Glomerular visceral epithelial cell (primary cell): ENCODE measurements around the gene OR5AR1.
"Not testable (repeated sequence)": the region's sequence is repeated elsewhere in the genome, so short reads cannot be mapped to it uniquely, and the experiment has no call there.

Experiments used
- DNase-seq: peaks from one replicate; pipeline ENCODE4 v3.0.0-alpha.2; 2016; ENCODE audit errors: extremely low spot score

OR5AR1 gene

DNA sequence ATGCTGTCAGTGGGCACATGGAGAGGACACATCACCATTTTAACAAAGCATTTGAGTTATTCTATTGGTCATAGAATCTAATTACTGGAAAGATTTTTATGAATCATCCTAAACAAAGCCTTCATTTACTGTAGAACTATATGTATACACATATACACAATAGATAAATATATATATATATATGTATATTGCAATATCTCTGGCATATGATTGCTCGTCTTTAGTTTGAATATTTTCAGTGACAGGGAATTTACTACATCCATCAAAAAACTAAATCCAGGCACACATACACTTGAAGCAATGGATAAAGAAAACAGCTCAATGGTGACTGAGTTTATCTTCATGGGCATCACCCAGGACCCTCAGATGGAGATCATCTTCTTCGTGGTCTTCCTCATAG lies at the start of gene OR5AR1:
OR5AR1 (plus strand) TSS at position 301 of the 400 bp plus-strand sequence; CDS start at position 301, 0 bp downstream.
- DNase-seq, result no peak

DNA sequence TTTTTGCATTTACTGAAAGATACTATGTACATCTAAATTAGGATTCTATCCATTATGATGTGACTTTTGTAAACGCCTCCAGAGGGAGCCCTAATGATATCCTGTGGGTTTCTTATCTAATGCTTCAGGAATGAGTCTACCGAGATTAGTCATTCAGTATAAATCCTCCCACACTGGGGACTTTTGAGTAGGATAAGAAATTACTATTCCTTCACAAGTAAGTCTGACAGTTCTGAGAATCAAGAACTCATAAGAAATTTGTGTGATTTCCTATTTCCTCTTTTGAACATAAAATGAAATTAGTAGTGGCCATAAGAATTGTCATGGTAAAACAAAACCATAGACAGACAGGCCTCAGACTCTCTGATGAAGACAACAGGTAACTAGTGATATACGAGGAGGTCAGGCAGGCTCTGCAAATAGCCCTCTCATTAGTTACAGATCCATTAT lies 38.8 kb upstream of the OR5AR1 start:
- peak; percentile 44 for DNase-seq

DNA sequence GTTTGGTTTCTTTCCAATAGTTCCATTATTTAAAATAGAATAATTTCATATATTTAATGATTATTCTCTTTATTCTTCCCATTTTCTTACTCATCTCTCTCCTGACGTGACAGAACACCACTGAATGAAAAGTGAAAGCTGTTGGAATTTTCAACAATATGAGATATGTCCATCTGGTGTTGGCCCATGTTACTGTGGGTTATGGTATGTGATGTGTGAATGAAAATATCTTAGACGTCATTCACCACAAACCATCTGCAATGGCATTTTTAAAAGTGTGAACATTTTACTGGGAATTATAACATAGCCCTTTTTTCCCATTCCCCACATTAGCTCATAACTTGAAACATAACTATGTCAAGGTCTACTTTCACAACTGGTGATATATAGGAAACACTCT lies 37.5 kb upstream of the OR5AR1 start:
- DNase-seq, result no peak

DNA sequence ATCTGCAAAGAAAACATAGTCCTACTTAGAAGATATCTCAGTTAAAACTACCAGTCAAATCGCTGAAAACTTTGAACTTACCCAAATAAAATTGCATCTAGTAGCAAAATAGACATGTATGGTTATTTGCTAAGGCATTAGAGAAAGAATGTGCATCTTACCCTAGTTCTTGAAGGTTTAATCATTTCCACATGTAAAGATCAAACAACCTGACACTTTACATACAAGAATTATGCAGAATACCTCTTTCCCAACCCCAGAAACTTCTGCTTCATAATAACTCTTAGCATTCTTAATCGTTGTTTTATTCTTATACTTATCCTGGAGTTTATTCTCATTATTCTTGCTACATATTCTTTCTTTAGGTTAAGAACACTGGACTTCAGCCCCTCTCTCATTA lies 31.2 kb upstream of the OR5AR1 start:
- DNase-seq, result no peak

DNA sequence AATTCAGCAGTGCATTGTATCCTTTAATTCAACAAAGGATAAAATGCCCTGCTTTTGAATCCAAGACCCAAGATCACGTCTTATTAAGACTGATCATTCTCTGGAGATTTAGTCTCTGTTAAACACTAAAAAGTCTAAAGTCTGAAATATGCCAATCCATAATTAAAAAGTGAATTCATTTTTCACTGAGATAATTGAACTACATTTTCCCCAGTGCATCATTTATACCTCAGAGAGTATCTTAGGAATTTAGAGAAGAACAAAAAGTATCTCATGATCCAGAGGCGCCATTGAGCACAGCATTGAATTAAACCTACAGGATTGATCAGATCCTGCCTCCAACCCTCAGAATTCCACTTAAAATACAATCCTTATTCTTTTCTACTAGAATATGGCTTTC lies 26.6 kb upstream of the OR5AR1 start:
- DNase-seq, result no peak

DNA sequence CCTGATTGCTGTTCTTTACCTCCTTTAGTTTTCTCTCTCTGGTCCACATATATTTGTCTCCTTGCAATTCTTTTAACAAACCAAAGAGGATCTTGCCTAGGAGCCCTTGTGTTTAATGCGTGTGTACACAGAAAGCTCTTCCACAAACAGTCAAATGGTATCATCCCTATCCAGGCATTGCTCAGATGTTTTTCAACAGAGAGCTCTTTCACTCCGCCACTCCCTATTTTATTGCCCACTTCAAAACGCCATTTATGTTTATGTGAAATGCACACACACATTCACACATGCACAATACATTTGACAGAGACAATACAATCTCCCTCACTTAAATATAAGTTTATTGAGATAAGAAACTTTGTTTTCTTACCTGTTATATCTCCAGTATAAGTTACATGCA lies 26.0 kb upstream of the OR5AR1 start:
- DNase-seq, result no peak

DNA sequence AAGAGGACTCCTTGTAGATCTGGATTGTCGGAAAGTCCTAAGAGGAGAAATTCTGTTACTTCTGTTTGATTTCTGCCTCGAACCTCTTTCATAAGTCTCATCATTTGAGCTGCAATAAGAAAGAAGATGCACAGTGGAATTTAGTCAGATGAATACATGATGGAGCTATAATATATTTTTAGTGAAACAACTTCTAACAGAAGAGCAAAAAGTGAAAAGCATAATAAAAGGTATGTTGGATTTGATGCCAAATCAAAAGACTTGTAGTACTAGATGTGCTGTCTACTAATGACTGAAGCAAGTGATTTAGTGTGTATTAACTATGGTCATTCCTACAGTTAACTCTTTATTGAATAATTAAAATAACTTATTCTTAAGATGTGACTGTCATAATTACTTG lies 21.1 kb upstream of the OR5AR1 start, which contains the start of gene OR5AP2:
OR5AP2 (minus strand) TSS at position 101 of the 400 bp plus-strand sequence; CDS start at position 101, 0 bp downstream.
- DNase-seq, result no peak

DNA sequence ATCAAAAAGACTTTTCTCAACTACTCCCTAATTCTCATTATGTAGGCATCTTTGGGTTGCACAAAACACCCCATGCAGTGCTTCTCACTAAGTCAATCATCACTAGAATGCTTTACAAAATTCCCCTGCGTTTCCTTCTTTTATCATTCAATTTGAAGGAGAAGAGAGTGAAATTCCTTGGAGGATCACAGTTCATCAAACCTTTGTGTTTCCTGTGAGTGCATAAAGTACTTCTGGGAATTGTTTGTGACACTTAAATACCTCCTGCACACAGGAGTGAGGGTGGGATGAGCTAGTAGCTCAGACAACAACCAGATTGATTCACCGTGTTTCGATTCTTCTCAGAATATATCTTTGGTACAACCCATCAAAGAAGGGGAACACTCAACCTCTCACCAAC lies 3.7 kb upstream of the OR5AR1 start:
- DNase-seq, result no peak

DNA sequence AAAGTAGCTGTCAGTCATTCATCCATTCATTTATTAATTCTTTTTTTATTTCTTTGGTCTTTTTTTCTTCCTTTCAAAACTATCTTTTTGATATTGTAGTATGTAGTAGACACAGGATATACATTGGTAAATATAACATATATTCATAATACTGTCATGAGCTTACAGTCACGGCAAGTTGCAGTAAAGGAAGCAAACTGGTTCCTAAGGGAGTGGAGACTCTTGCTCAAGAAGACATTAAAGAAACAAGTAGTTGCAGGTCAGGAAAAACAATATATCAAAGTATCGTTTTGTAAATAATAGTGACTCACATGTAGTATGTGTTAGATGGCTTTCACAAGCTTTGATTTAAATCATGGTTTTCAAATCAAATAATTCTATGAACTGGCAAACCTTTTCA lies 7.5 kb downstream of the OR5AR1 start:
- DNase-seq, result no peak

DNA sequence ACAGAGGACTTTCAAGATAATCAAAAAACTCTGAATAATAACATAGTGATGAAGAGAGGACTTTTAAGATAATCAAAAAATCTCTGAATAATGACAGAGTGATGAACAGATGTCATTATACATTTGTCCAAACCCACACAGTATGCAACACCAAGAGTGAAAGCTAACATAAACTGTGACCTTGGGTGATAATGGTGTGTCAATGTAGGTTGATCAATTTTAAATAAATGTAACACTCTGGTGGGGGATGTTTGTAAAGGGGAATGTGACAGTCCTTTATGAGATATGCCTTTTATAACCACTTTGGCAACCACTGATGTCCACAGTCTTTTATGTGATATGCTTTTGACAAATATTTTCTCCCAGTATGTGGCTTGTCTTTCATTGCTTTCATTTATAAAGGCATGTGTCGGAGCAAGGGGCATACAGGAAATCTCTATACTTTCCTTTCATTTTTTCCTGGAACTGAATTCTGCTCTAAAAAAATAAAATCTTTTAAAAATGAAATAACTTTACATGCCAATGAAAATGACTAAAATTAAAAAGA lies 25.1 kb downstream of the OR5AR1 start:
- DNase-seq, result no peak

DNA sequence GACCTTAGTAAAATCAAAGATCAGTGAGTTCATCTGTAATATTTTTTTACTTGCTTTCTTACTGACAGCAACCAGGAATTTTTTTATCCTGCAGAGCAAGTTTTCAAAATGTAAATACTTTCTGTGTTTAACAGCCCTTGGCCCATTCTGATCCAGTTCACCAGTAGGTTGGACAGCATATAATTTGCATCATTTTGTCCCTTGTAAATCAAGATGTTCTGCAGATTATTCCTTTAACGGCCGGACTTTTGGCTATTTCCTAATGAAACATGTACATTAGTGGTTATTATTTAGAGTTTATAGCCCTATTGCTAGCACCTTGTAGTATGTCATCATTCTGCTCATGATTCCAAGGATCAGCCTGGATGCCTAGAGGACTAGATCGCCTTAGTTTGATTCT lies 27.7 kb downstream of the OR5AR1 start:
- not testable (repeated sequence) for DNase-seq

DNA sequence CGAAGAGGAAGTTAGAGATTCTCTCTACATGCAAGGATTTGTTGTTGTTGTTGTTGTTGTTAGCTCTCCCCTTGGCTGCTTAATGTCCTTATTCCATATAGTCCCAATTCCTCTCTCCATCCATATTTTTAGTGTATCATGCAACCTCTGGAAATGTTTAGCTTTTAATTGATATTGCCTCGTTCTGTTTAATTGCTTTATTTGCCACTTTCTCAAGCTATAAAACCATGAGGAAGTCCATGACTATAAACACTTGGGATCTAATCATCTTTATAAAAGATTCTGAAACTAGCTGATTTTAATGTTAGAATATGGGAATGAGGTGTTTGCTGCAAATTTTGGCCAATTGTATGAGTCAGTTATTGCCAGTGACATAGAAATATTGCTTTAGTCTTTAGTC lies 29.9 kb downstream of the OR5AR1 start:
- DNase-seq, result no peak

DNA sequence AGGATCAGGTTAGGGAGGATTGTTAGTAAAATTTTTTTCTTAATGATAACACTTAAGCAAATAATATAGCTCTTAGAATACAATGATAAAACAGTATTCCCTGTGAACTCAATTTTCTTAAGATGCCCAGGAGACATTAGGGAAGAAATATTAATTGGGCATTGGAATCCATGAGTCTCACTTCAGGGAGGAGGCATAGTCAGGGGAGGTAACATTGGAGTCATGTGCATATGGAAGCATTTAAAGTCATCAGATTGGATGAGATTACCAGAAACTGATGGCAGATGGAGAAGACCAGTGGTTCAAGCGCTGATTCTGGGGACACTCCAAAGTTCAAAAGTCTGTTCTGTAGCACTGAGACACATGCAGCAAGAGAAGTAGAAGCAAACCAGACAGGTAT lies 35.3 kb downstream of the OR5AR1 start, which contains the start of gene OR9G1:
OR9G1 (plus strand) TSS at position 301 of the 400 bp plus-strand sequence. CDS start 1,293 bp downstream, outside the sequence.
- DNase-seq, result no peak

DNA sequence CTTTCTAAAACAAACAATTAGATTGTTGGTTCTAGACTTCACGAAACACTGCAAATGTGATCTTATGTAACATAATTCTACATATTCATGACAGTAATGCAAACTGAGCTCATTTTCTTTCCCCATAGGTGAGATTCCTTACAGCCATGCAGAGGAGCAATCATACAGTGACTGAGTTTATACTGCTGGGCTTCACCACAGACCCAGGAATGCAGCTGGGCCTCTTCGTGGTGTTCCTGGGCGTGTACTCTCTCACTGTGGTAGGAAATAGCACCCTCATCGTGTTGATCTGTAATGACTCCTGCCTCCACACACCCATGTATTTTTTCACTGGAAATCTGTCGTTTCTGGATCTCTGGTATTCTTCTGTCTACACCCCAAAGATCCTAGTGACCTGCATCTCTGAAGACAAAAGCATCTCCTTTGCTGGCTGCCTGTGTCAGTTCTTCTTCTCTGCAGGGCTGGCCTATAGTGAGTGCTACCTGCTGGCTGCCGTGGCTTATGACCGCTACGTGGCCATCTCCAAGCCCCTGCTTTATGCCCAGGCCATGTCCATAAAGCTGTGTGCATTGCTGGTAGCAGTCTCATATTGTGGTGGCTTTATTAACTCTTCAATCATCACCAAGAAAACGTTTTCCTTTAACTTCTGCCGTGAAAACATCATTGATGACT lies 36.9 kb downstream of the OR5AR1 start:
- DNase-seq, result peak; percentile 28

DNA sequence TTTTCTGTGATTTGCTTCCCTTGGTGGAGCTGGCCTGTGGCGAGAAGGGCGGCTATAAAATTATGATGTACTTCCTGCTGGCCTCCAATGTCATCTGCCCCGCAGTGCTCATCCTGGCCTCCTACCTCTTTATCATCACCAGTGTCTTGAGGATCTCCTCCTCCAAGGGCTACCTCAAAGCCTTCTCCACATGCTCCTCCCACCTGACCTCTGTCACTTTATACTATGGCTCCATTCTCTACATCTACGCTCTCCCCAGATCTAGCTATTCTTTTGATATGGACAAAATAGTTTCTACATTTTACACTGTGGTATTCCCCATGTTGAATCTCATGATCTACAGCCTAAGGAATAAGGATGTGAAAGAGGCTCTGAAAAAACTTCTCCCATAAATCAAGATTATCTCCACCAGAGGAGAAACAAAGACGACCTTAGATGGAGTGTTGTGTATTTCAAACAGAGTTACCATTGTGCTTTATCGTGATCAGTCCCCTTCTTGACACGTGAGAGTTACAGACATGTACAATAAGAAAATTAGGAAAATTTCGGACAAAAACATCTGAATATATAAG lies 37.5 kb downstream of the OR5AR1 start:
- no peak for DNase-seq

DNA sequence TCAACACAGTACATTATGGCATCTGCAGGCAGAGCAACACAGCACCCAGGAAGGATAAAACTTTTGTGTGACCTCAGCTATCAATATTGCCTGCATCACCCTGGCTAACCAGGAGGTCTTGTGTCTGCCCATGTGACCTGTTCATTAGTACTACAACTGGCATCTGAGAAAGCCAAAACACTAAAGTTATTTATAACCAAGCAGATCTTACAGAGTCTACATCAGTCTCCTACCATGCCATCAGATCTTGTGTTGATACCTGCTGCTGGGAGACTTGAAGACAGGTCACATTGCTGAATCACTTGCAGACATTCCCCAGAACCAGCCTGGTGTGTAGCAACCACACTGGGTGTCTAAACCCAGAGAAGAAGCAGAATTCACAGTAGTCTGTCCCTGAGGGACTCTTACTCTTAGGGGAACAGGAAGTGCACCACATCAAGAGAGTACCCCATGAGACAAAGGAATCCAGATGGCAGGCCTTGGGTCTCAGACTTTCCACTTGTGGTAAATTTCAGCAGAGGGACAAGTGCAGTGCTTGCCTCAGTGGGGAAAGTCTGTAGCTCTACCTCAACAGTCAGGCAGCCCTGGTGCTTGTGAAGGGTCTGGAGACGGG lies 42.4 kb downstream of the OR5AR1 start:
- no peak for DNase-seq

DNA sequence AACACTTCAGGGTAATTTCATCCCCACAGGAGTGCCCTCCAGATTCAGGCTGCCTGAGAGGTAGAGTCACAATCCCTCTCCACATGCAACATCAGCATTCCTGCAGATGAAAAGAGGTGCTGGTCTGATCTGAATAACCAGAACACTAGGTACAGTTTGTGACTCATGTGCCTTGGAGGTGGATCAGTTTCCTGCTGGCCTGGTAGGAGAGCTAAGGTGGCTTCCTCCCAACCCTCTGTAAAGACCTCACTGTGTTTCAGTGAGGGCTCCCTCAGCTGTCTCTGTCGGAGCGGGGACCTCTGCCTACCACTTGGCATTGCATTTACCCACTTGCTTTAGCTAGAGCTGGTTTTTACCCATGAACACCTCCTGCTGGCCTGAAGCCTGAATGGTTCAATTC lies 43.0 kb downstream of the OR5AR1 start:
- DNase-seq, result no peak

DNA sequence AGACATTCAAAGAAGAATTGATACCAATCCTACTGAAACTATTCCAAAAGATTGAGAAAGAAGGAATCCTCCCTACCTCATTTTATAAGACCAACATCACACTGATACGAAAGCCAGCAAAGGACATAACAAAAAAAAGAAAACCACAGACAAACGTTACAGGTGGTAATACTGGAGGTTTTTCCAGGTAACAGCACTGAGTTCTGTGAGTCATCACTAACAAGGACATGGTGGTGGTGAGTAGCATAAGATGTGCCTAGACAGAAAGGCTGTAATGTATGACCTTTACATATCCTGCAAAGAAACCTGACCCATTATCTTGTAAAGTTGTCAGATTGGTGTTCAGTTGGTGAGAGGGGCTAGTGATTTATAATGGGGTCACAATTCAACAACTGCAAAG lies 50.7 kb downstream of the OR5AR1 start:
- DNase-seq, result no peak
